Activated B cell treated with CpG ODN at 0.5 μM for 24 hours (primary cell): ENCODE results near the gene KAT6B. TPM values are rescaled to one million over a fixed set of nuclear protein-coding genes. Genes with fewer than 3 reads are reported as not detected.
A peak's percentile ranks its signal among the peaks of the same experiment; 100 is the strongest.
"Not testable (repeated sequence)": the region's sequence is repeated elsewhere in the genome, so short reads cannot be mapped to it uniquely, and the experiment has no call there.

Source experiments
- ATAC-seq: fragments of 200-7000 bp; cut with Tn5 transposase; one replicate; pipeline ENCODE4 v1.10.0; 2021; ENCODE audit warnings: low read depth, mild to moderate bottlenecking, moderate library complexity
- CTCF ChIA-PET: fragments of 350-600 bp; sonication (Branson Sonifier 250); formaldehyde crosslinking; loops from one replicate; lab custom pipeline; 2021; ENCODE audit warnings: antibody characterized with exemption; lab: Charles Lee
- POLR2A ChIA-PET: fragments of 350-600 bp; sonication (Branson Sonifier 250); formaldehyde crosslinking; loops from one replicate; lab custom pipeline; 2021; ENCODE audit warnings: antibody characterized with exemption; lab: Charles Lee
- DNase-seq: peaks from one replicate; pipeline ENCODE4 v3.0.0; 2022
- H3K27ac Mint-ChIP-seq: one replicate; pipeline ENCODE4 v1.8.0; 2020; ENCODE audit warnings: mixed read lengths
- H3K27me3 Mint-ChIP-seq: one replicate; pipeline ENCODE4 v1.8.0; 2021; ENCODE audit warnings: mixed read lengths
- H3K36me3 Mint-ChIP-seq: one replicate; pipeline ENCODE4 v1.8.0; 2021; ENCODE audit warnings: low read depth, mixed read lengths
- H3K4me1 Mint-ChIP-seq: one replicate; pipeline ENCODE4 v1.8.0; 2021; ENCODE audit warnings: mixed read lengths
- H3K4me3 Mint-ChIP-seq: one replicate; pipeline ENCODE4 v1.8.0; 2020; ENCODE audit warnings: mild to moderate bottlenecking, mixed read lengths
- H3K9me3 Mint-ChIP-seq: one replicate; pipeline ENCODE4 v1.8.0; 2020; ENCODE audit warnings: mixed read lengths
- intact Hi-C: fragments of 100-400 bp; cut with micrococcal nuclease; formaldehyde crosslinking; loops from one replicate; pipeline ENCODE4 v1.15.1; 2024
- total RNA-seq: library from RNA; stranded (reverse); gene quantifications from 2 replicates; pipeline ENCODE4 v1.2.3, GENCODE V29; 2022
- TF ChIP-seq, protein P1 (sequence below): fragments of 200-600 bp; IDR thresholded peaks from one replicate; pipeline ENCODE4 v1.8.0; 2022; ENCODE audit warnings: antibody characterized with exemption, mild to moderate bottlenecking

The KAT6B gene
- total RNA-seq, 1 donor from 2014 or later: 45.2 TPM

DNA sequence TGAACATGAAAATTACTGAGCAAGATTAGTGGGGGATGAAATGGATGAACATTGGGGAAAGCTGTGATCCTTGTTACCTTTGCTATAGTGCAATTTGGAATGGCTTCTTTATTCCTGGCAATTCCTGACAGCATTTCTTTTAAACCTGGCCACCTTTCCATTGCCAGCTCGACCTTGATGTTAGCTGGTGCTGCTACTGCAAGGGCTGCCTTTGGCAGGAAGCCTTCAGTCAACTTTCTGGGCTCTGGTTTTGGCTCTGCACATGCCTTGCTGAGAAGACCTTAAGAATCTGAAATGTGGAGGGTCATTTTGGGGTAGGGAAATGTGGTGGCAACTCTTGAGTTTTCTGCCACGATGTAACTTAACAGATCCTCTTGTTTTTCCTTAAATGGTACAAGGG, 64.7 kb downstream of the KAT6B start:
- TF ChIP-seq, protein P1, sequence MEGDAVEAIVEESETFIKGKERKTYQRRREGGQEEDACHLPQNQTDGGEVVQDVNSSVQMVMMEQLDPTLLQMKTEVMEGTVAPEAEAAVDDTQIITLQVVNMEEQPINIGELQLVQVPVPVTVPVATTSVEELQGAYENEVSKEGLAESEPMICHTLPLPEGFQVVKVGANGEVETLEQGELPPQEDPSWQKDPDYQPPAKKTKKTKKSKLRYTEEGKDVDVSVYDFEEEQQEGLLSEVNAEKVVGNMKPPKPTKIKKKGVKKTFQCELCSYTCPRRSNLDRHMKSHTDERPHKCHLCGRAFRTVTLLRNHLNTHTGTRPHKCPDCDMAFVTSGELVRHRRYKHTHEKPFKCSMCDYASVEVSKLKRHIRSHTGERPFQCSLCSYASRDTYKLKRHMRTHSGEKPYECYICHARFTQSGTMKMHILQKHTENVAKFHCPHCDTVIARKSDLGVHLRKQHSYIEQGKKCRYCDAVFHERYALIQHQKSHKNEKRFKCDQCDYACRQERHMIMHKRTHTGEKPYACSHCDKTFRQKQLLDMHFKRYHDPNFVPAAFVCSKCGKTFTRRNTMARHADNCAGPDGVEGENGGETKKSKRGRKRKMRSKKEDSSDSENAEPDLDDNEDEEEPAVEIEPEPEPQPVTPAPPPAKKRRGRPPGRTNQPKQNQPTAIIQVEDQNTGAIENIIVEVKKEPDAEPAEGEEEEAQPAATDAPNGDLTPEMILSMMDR: no peak
- Mint-ChIP-seq H3K27ac (no peak overlapping the region), H3K4me1 (peaks cover 35% of the 10 kb centered on the region), H3K4me3 (no peak overlapping the region), H3K9me3 (no peaks in the 10 kb centered on the region), H3K27me3 (no peaks in the 10 kb centered on the region), H3K36me3 (no peaks in the 10 kb centered on the region)
- ChIA-PET CTCF (no interaction called here), POLR2A (no interaction called here)
- DNase-seq (no peak), ATAC-seq (no peak)
- intact Hi-C loops: no loop called here

DNA sequence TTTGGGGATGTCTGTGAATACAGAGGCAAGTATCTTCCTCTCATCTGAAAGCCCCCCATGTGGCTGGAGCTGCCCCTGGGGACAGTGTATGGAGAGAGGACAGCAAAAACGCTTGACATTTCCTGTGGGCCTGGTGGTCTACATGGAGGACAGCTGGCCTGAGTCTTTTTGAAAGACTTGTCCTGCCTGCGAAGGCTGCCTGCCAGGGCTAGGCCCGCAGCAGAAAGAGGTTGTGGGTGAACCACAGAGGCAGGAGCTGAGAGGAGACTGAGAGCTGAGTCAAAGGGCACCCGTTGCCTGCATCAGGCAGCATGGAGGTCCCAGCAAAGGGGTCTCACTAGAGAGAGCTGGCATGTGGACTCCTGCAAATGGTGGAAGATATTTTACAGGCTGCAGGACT, 66.4 kb downstream of the KAT6B start:
- no peaks in the 10 kb centered on the region for H3K27me3 Mint-ChIP-seq
- no peak overlapping the region for H3K4me3 Mint-ChIP-seq
- H3K36me3 Mint-ChIP-seq: no peaks in the 10 kb centered on the region
- intact Hi-C loops: no loop called here
- H3K4me1 Mint-ChIP-seq: peaks cover 43% of the 10 kb centered on the region
- CTCF ChIA-PET: interaction anchor here (0.7 kb wide), 1 partner anchor 464 kb away, joined by 4 read pairs; no protein-coding TSS in a partner anchor
- DNase-seq: no peak
- no peak for ATAC-seq
- TF ChIP-seq, protein P1: no peak
- POLR2A ChIA-PET: no interaction called here
- no peak overlapping the region for H3K27ac Mint-ChIP-seq
- no peaks in the 10 kb centered on the region for H3K9me3 Mint-ChIP-seq

DNA sequence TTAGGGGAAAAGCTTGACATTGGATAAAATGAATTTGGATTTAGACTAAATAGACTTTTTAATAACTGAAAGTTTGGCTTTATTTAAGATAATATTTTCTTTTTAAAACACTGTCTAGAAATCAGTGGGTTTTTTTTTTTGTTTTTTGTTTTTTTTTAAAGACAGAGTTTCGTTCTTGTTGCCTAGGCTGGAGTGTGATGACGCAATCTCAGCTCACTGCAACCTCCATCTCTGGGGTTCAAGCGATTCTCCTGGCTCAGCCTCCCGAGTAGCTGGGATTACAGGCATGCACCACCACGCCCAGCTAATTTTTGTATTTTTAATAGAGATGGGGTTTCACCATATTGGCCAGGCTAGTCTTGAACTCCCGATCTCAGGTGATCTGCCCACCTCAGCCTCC, 66.9 kb downstream of the KAT6B start:
- POLR2A ChIA-PET, intact Hi-C loops: not testable (repeated sequence)
- peaks cover 43% of the 10 kb centered on the region for H3K4me1 Mint-ChIP-seq

DNA sequence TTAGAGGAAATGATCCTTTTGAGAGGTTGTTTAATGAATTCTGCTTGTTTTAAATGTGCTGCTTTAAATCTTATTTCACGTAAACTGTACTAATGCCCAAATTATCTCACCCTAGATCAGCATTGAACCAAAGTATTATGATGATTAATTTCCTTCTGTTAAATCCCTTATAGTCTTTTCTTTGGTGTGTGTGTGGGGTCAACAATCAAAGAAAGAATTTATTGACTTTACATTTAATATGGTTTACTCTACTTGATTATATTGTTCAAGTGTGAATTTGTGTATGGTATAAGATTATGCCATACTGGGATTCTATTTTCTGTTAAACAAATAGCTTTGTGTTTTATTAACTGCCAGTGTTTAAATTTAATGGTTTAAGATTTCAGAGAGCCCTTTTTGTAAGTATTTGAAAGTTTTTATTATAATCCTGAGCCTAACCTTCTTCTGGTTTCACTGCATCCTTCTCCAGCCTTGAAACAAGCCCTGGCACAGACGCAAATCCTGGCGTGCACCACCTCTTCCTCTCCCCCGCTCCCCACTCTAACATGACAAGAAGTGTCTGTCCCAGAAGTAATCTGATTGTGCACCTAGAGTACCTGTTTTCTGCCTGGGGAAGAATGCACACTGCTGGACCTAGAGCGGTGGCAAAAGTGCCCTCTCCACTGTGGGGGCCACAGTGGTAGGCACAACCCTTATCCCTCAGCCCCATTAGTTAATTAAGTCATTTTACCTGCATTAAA, 70.6 kb downstream of the KAT6B start:
- Mint-ChIP-seq H3K9me3 (no peaks in the 10 kb centered on the region), H3K27ac (no peak overlapping the region), H3K4me1 (peaks cover 57% of the 10 kb centered on the region), H3K4me3 (no peak overlapping the region), H3K36me3 (no peaks in the 10 kb centered on the region), H3K27me3 (no peaks in the 10 kb centered on the region)
- TF ChIP-seq, protein P1: no peak
- ATAC-seq: no peak
- DNase-seq: no peak
- ChIA-PET CTCF (interaction anchor here (1.1 kb wide), 1 partner anchor 7 kb away, joined by 4 read pairs; no protein-coding TSS in a partner anchor), POLR2A (interaction anchor here (0.9 kb wide), 1 partner anchor 11 kb away, joined by 3 read pairs; no protein-coding TSS in a partner anchor)
- intact Hi-C loops: loop anchor here (5.0 kb wide), 1 partner anchor 80 kb away; no protein-coding TSS in a partner anchor

More for the DNA sequence above, 66.9 kb downstream of the KAT6B start:
- H3K4me3 Mint-ChIP-seq, DNase-seq, H3K36me3 Mint-ChIP-seq, H3K27ac Mint-ChIP-seq, H3K27me3 Mint-ChIP-seq, H3K9me3 Mint-ChIP-seq, ATAC-seq: not testable (repeated sequence)
- CTCF ChIA-PET: interaction anchor here (0.7 to 1.3 kb wide), 2 partner anchors 14 to 463 kb away, joined by 3 to 4 read pairs; no protein-coding TSS in a partner anchor

DNA sequence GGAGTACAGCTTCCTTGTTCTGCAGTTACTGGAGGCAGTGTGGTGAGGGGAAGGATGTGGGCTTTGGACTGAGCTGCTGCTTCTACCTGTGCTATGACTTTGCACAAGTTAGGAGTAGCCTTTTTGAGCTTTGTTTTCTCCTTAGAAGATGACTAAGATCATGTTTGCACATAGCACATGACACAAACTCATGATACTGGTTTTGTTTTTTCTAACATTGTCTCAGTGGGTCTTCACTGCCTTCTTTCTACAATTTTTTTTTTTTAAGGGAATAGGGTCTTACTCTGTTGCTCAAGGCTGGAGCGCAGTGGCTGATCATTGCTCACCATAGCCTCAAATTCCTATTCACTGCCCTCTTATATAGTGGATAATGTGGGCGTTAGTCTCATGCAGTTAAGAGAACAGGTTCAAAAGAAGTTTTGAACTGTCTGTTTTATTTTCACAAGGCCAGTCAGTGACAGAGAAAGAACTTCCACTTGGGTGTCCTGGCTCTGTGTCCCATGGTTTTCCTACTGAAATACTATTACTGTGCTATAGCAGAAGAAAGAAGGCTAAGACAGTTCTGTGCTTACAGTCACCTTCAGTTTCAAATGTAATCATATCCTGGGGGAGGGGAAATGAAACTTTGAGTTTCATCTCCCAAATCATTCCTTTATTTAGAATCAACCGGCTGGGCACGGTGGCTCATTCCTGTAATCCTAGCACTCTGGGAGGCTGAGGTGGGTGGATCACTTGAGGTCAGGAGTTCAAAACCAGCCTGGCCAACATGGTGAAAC, 72.0 kb downstream of the KAT6B start:
- H3K9me3 Mint-ChIP-seq: no peaks in the 10 kb centered on the region
- H3K27me3 Mint-ChIP-seq: no peaks in the 10 kb centered on the region
- no peak for DNase-seq
- ChIA-PET POLR2A (interaction anchor here (0.6 to 0.9 kb wide), 5 partner anchors 10 to 624 kb away, joined by 3 to 6 read pairs (median 5); partner anchors contain the start of gene KAT6B), CTCF (interaction anchor here (0.7 to 1.1 kb wide), 2 partner anchors 9 to 63 kb away, joined by 4 read pairs; no protein-coding TSS in a partner anchor)
- peaks cover 3% of the 10 kb centered on the region for H3K36me3 Mint-ChIP-seq
- intact Hi-C loops: loop anchor here (5.0 kb wide), 1 partner anchor 79 kb away; no protein-coding TSS in a partner anchor
- TF ChIP-seq, protein P1: no peak
- H3K27ac Mint-ChIP-seq: no peak overlapping the region
- H3K4me3 Mint-ChIP-seq: peak overlapping the region; percentile 19
- H3K4me1 Mint-ChIP-seq: peaks cover 60% of the 10 kb centered on the region
- no peak for ATAC-seq
